GM10266 (cell line): ENCODE data around the gene EFEMP1.

Experiments used
- DNase-seq: peaks from one replicate; pipeline ENCODE4 v3.0.0; 2012; ENCODE audit errors: extremely low spot score
- TF ChIP-seq, protein P1 (sequence below): IDR thresholded peaks from 2 replicates; pipeline ENCODE4 v1.5.1; 2012; ENCODE audit warnings: mild to moderate bottlenecking, low read depth; ENCODE audit not compliant: control insufficient read depth, insufficient read depth; ENCODE audit errors: missing control alignments

The EFEMP1 gene, protein sequence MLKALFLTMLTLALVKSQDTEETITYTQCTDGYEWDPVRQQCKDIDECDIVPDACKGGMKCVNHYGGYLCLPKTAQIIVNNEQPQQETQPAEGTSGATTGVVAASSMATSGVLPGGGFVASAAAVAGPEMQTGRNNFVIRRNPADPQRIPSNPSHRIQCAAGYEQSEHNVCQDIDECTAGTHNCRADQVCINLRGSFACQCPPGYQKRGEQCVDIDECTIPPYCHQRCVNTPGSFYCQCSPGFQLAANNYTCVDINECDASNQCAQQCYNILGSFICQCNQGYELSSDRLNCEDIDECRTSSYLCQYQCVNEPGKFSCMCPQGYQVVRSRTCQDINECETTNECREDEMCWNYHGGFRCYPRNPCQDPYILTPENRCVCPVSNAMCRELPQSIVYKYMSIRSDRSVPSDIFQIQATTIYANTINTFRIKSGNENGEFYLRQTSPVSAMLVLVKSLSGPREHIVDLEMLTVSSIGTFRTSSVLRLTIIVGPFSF

DNA sequence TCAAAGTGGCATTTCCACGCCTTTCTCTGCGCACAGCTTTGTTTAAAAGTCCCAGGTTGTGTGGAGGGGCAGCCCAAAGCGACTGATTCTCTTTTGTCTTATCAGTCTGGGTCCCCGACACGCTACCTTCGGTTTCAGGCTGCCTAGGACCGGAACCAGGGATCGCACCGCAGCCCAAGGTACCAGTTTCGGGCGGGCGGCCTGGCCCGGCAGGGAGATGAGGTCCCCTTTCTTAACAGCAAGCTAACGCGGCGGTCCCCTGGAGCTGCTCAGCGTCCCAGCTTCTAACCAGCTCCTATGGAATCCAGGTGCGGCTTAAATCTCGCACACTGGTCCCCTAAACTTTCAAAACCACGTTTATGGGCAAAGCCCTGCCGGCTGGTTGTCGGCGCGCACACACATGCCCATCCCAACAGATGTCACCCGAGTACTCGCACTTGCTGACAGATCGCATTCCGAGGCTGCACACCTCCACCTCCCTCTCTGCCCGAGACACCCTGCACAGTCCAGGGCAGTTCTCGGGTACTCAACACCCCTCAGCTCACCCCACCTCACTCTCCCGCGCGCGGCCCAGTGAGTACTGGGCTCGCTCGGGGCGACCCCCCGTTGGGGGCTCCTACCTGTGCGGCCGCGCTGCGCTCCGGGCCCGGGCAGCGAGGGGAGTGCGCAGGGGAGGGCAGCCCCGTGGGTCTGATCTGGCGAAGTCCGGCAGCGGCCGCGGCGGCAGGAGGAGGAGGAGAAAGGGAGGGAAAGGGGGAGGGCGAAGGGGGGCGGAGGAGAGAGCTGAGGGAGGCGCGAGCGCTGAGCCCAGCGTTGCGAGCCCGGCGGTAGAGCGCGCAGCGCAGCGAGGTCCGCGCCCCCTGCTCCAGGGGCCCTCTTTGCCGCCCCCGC is at the start of gene EFEMP1:
Gene EFEMP1 (minus strand): TSS at position 692 of the 891 bp plus-strand sequence. CDS start 1,342 bp downstream, outside the sequence.
- no peak for DNase-seq
- TF ChIP-seq, protein P1, sequence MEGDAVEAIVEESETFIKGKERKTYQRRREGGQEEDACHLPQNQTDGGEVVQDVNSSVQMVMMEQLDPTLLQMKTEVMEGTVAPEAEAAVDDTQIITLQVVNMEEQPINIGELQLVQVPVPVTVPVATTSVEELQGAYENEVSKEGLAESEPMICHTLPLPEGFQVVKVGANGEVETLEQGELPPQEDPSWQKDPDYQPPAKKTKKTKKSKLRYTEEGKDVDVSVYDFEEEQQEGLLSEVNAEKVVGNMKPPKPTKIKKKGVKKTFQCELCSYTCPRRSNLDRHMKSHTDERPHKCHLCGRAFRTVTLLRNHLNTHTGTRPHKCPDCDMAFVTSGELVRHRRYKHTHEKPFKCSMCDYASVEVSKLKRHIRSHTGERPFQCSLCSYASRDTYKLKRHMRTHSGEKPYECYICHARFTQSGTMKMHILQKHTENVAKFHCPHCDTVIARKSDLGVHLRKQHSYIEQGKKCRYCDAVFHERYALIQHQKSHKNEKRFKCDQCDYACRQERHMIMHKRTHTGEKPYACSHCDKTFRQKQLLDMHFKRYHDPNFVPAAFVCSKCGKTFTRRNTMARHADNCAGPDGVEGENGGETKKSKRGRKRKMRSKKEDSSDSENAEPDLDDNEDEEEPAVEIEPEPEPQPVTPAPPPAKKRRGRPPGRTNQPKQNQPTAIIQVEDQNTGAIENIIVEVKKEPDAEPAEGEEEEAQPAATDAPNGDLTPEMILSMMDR, result no peak

DNA sequence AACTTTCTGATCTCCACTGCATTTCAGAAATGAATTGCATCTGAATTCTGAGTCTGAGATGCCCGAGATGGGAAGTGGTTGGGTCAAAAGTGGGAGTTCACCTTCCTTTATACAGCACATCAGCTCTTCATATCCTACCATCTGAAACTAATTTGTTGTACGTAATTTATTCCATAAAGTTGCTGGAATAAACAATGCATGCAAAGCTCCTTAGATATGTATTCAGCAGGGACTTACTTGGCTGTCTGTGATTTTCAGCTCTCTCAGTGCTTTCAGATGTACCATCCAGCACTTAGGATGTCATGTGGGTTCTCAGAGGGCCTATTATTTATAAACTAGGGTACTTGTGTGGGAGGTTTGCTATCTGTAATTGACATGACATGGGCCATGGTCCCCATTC is 46.9 kb upstream of the EFEMP1 start:
- TF ChIP-seq, protein P1, result no peak

DNA sequence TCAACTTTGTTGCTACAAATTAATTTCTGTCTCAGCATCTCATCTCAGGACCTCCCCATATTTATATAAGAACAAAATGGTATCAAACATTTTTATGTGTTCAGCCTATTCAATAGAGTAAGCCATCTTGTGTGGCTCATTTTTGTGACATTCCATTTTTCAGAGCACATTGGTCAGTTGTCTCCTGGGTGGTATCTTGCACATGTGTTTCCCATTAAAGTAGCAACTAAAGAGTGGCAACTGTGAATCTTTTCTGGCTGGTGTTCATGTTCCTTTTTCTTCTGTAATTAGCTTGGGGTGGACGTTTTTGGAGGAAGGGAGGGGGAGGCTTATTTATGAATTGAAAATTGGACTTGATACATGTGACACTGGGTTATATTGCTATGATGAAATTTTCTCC is 45.4 kb upstream of the EFEMP1 start:
- DNase-seq, result no peak
- TF ChIP-seq, protein P1, result no peak

More for the DNA sequence above, 46.9 kb upstream of the EFEMP1 start:
- DNase-seq, result no peak

DNA sequence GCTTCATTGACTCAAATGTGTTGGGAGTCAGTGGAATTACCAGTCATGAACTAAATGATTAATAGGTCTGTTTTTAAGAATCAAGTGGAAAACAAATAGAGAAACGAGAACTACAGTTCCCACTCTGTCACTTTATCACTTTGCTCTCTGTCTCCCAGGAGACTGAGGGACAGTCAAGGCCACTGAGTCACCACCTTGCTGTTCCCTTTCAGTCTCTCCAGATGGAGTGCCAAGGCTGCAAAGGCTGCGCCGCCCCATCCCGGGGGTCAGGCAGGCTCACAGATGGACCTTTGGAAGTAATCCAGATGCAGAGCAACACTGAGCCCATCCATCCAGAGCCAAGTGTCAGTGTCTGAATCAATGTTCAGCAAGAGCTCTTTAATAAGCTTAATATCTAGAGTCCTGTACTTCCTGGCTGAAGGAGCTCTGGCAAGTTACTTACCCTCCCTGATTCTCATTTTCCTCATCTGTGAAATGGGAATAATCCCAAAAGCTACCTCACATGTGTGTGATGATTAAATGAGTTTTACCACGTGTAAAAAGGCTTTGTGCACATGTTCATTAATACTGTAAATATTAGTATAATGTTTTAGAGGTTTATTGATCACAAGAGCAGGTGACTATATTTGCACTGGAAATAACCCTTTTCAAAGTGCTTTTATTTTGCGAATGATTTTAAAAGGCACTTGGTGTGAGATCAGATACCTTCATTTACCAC is 43.0 kb upstream of the EFEMP1 start:
- DNase-seq, result no peak
- TF ChIP-seq, protein P1, result no peak

DNA sequence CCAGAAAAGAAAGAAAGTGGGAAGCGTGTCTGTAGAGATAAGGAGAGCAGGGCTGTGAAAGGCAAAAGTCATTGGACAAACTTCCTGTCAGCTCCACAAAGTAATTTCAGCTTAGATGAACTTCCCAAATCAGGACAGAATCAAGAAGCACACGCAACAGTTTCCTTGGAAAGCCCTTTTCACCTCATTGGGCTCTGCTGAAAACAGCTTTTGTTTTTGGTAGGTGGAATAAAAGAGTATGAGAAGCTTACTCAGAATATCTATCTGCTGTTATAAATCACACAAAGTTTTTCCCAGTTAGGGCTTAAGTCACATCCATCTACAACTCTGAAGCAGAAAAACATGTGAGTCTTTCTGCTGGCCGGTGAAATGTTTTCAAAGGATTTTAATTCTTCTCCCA is 42.4 kb upstream of the EFEMP1 start:
- DNase-seq, result no peak
- TF ChIP-seq, protein P1, result no peak

DNA sequence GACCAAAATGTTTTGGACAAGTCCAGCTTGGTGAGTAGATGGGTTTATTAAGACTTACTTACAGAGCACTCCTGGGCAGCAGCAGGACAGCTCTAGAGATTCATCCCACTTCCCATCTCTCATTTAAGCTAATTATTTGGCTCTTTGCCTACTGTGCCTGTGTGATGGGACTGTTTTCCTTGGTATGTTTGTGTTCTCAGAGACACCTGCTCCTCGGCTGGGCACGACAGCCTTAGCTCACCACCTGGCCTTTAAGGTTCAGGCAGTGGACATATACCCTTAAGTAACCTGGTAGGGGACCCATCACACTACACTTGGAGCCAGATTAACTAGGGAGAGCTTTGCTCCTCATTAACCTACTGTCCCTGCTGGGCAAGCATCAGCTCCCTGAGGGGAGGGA is 41.7 kb upstream of the EFEMP1 start:
- no peak for DNase-seq
- TF ChIP-seq, protein P1, result no peak
